K562 (cell line): Measurements from ENCODE around the gene CFL1. TPM values are rescaled to one million over a fixed set of nuclear protein-coding genes. Genes with fewer than 3 reads are reported as not detected.
A peak's percentile ranks its signal among the peaks of the same experiment; 100 is the strongest.

Source experiments
- DEAF1 ChIP-seq: fragments of 450-650 bp; formaldehyde crosslinking; IDR thresholded peaks from 2 replicates; pipeline ENCODE4 v1.4.0; 2020; ENCODE audit warnings: mild to moderate bottlenecking, moderate library complexity
- ETV5 ChIP-seq: sonication (generic); formaldehyde crosslinking; IDR thresholded peaks from 2 replicates; pipeline ENCODE4 v1.4.0; 2020; ENCODE audit warnings: low read depth, mild to moderate bottlenecking, missing genetic modification reagents
- FOXP4 ChIP-seq: sonication (generic); formaldehyde crosslinking; IDR thresholded peaks from 2 replicates; pipeline ENCODE4 v1.8.0; 2022; ENCODE audit warnings: mild to moderate bottlenecking, missing genetic modification reagents, borderline replicate concordance
- HEY1 ChIP-seq: fragments of 250-450 bp; sonication (Bioruptor Pico); IDR thresholded peaks from 2 replicates; pipeline ENCODE4 v1.5.0; 2020; ENCODE audit warnings: mild to moderate bottlenecking, moderate library complexity, borderline replicate concordance
- HMGXB4 ChIP-seq: sonication (generic); formaldehyde crosslinking; IDR thresholded peaks from 2 replicates; pipeline ENCODE4 v1.8.1; 2023; ENCODE audit warnings: mild to moderate bottlenecking, missing genetic modification reagents
- MAFG ChIP-seq: fragments of 450-650 bp; conservative IDR thresholded peaks from 2 replicates; pipeline ENCODE4 v1.6.1; 2016; ENCODE audit warnings: missing genetic modification characterization, missing compliant biosample characterization
- NFXL1 ChIP-seq: fragments of 450-650 bp; formaldehyde crosslinking; IDR thresholded peaks from 2 replicates; pipeline ENCODE4 v1.4.0; 2021; ENCODE audit warnings: mild to moderate bottlenecking
- NR1H2 ChIP-seq: sonication (generic); formaldehyde crosslinking; IDR thresholded peaks from 2 replicates; pipeline ENCODE4 v1.4.0; 2020; ENCODE audit warnings: mild to moderate bottlenecking, missing genetic modification reagents
- PKNOX1 ChIP-seq: fragments of 450-650 bp; IDR thresholded peaks from 2 replicates; pipeline ENCODE4 v1.6.1; 2016
- RHOXF2B ChIP-seq: fragments of 250-450 bp; sonication (Bioruptor Pico); conservative IDR thresholded peaks from 2 replicates; pipeline ENCODE4 v1.5.1; 2021
- ZBTB43 ChIP-seq: sonication (generic); formaldehyde crosslinking; IDR thresholded peaks from 2 replicates; pipeline ENCODE4 v1.8.0; 2023; ENCODE audit warnings: mild to moderate bottlenecking, missing genetic modification reagents
- ZC3H8 ChIP-seq: fragments of 450-650 bp; IDR thresholded peaks from 2 replicates; pipeline ENCODE4 v1.6.1; 2017
- ZFP36 ChIP-seq: fragments of 150-350 bp; IDR thresholded peaks from 2 replicates; pipeline ENCODE4 v1.6.1; 2018; ENCODE audit warnings: low read length, low read depth; ENCODE audit not compliant: partially characterized antibody
- ZNF23 ChIP-seq: fragments of 250-450 bp; sonication (Bioruptor Pico); IDR thresholded peaks from 2 replicates; pipeline ENCODE4 v1.4.0; 2020; ENCODE audit warnings: mild to moderate bottlenecking
- ZNF354B ChIP-seq: fragments of 250-450 bp; sonication (Bioruptor Pico); IDR thresholded peaks from 2 replicates; pipeline ENCODE4 v1.4.0; 2020
- ZNF639 ChIP-seq, 2 experiments: fragments of 200-800 bp in 1 of 2; sonication (Bioruptor generic) in 1 of 2; sonication (generic) in 1 of 2; formaldehyde crosslinking in 1 of 2; IDR thresholded peaks in 1 of 2; conservative IDR thresholded peaks in 1 of 2; 2 replicates each; pipeline versions ENCODE4 v1.5.0 to v1.6.1; 2016 to 2020; ENCODE audit warnings: missing compliant biosample characterization in 1 of 2, missing genetic modification characterization in 1 of 2, missing genetic modification reagents in 1 of 2
- ZSCAN32 ChIP-seq: fragments of 450-650 bp; formaldehyde crosslinking; IDR thresholded peaks from 2 replicates; pipeline ENCODE4 v1.4.0; 2020; ENCODE audit warnings: mild to moderate bottlenecking, moderate library complexity
- polyA plus RNA-seq, 8 experiments: library from polyadenylated mRNA; depleted of rRNA in 4 of 8; stranded (reverse) in 5 of 8; unstranded in 3 of 8; fragments of >200 nt; fragmentation: Nextera tagmentation in 2 of 8; fragmentation: Illumina TruSeq in 1 of 8; extraction: Ambion mirVana in 2 of 8; extraction: Trizol in 1 of 8; gene quantifications; 2 replicates each; pipeline versions ENCODE4 v1.2.1 to v1.2.3, GENCODE V29; 2011 to 2014; ENCODE audit warnings: inconsistent platforms in 1 of 8, missing spikeins in 1 of 8
- total RNA-seq, 7 experiments: library from RNA; depleted of rRNA in 6 of 7; stranded (reverse); fragments of >200 nt in 6 of 7; fragmentation: Illumina TruSeq in 2 of 7; extraction: Trizol in 2 of 7; gene quantifications; 2 replicates each; pipeline versions ENCODE4 v1.2.1 to v1.2.3, GENCODE V29; 2011 to 2021; ENCODE audit warnings: low replicate concordance in 1 of 7

CFL1 gene
- total and polyA plus RNA-seq, 9 of the 15 experiments (the other 6 are each of a cell fraction or from before 2014, with no cell fraction given): 105 to 1,101 (median 859) TPM

GRCh38 chr11:65859812-65860277 lies 1.9 kb upstream of the CFL1 start (continued):
- TF ChIP-seq FOXP4 (CRISPR knock-in tag) (no peak), DEAF1 (CRISPR knock-in tag) (no peak), NR1H2 (CRISPR knock-in tag) (0 out of 2 replicates have a peak, but pooled peaks have one; percentile 18), ETV5 (CRISPR knock-in tag) (no peak), ZSCAN32 (CRISPR knock-in tag) (no peak), ZNF23 (CRISPR knock-in tag) (no peak), HEY1 (CRISPR knock-in tag) (no peak; the same call in 1 of the 2 replicates), RHOXF2B (CRISPR knock-in tag) (no peak), ZC3H8 (peak; percentile 83; the same call in 1 of the 2 replicates), PKNOX1 (no peak), ZNF354B (CRISPR knock-in tag) (no peak), ZNF639 (CRISPR knock-in tag; conservative IDR thresholded peaks at IDR 0.05 in 1 of 2, IDR thresholded peaks at IDR 0.05 in 1 of 2) (peak in 1 of 2 experiments; percentile 4; a peak in 1 of 4 replicates), ZFP36 (no peak), MAFG (tag) (no peak), NFXL1 (CRISPR knock-in tag) (0 out of 2 replicates have a peak, but pooled peaks have one; percentile 20), HMGXB4 (CRISPR knock-in tag) (no peak), ZBTB43 (CRISPR knock-in tag) (no peak)
